Spleen (tissue), 11 donors: ENCODE results near the gene RANBP1. TPM values are rescaled to one million over a fixed set of nuclear protein-coding genes. Genes with fewer than 3 reads are reported as not detected.
A peak's percentile ranks its signal among the peaks of the same experiment; 100 is the strongest.

Source experiments
- DNase-seq: peaks from one replicate; pipeline ENCODE4 v3.0.0-alpha.2; 2020
- H3K27ac ChIP-seq, 8 donors: fragments of 200-600 bp; sonication (generic) in 7 of 8; 1 replicate in 4 of 8; 2 replicates in 4 of 8; pipeline versions ENCODE4 v1.5.0 to v1.8.0; 2016 to 2021; ENCODE audit warnings: inconsistent platforms in 4 of 8, mild to moderate bottlenecking in 4 of 8, moderate library complexity in 1 of 8
- H3K27me3 ChIP-seq, 7 donors: fragments of 200-600 bp; sonication (generic) in 6 of 7; replicated peaks in 1 of 7; 1 replicate in 4 of 7; 2 replicates in 3 of 7; pipeline versions ENCODE4 v1.5.0 to v1.8.0; 2016 to 2021; ENCODE audit warnings: inconsistent platforms in 3 of 7, mild to moderate bottlenecking in 1 of 7
- H3K36me3 ChIP-seq, 6 donors: fragments of 200-600 bp; sonication (generic) in 5 of 6; 1 replicate in 4 of 6; 2 replicates in 2 of 6; pipeline versions ENCODE4 v1.5.0 to v1.8.0; 2016 to 2021; ENCODE audit warnings: inconsistent platforms in 2 of 6
- H3K4me1 ChIP-seq, 6 donors: fragments of 200-600 bp; sonication (generic) in 5 of 6; 1 replicate in 3 of 6; 2 replicates in 3 of 6; pipeline versions ENCODE4 v1.5.0 to v1.8.0; 2016 to 2021; ENCODE audit warnings: inconsistent platforms in 3 of 6
- H3K4me3 ChIP-seq, 8 donors: fragments of 200-600 bp; sonication (generic) in 7 of 8; 1 replicate in 4 of 8; 2 replicates in 4 of 8; pipeline versions ENCODE4 v1.5.0 to v1.8.0; 2016 to 2021; ENCODE audit warnings: inconsistent platforms in 4 of 8, mild to moderate bottlenecking in 4 of 8, moderate library complexity in 2 of 8
- H3K9me3 ChIP-seq, 8 donors: fragments of 200-600 bp; sonication (generic) in 7 of 8; 1 replicate in 4 of 8; 2 replicates in 4 of 8; pipeline versions ENCODE4 v1.5.0 to v1.8.0; 2016 to 2021; ENCODE audit warnings: inconsistent platforms in 4 of 8
- POLR2A ChIP-seq, 3 donors: fragments of 450-650 bp; IDR thresholded peaks; one replicate each; pipeline ENCODE4 v1.5.1; 2017; ENCODE audit warnings: antibody characterized with exemption in 3 of 3, mild to moderate bottlenecking in 1 of 3
- POLR2AphosphoS5 ChIP-seq, 3 donors: sonication (generic); formaldehyde crosslinking; IDR thresholded peaks; one replicate each; pipeline ENCODE4 v1.5.1; 2017; ENCODE audit warnings: antibody characterized with exemption in 3 of 3
- WGBS, 5 donors: extraction: QIAGEN DNeasy Blood & Tissue Kit in 3 of 5; methylation state at CpG; one replicate each; pipeline versions ENCODE4 v1.1.5 to v1.1.7; 2013 to 2018; 5-methylcytosine and 5-hydroxymethylcytosine counted together
- intact Hi-C: fragments of 100-400 bp; cut with DNase I; formaldehyde crosslinking; loops from one replicate; pipeline ENCODE4 v1.15.0; 2023; ENCODE audit warnings: low total_unique reads
- polyA plus RNA-seq, 3 donors: library from polyadenylated mRNA; stranded (reverse); fragments of 200-250 nt; gene quantifications; one replicate each; pipeline ENCODE4 v1.2.1, GENCODE V29; 2013
- total RNA-seq, 7 donors: library from RNA; depleted of rRNA in 3 of 7; stranded (reverse); fragments of >200 nt in 3 of 7; fragmentation: NEBNext Ultra II Directional in 4 of 7; extraction: Animal tissue kit (Norgen Biotek cat#: 25700) in 4 of 7; gene quantifications; one replicate each; pipeline versions ENCODE4 v1.1.0 to v1.2.1, GENCODE V29; 2016 to 2021
- TF ChIP-seq, protein P1 (sequence below), 11 experiments: fragments of 200-600 bp in 7 of 11; fragments of 450-650 bp in 4 of 11; sonication (generic) in 4 of 11; IDR thresholded peaks in 8 of 11; conservative IDR thresholded peaks in 3 of 11; 1 replicate in 7 of 11; 2 replicates in 4 of 11; pipeline versions ENCODE4 v1.4.0 to v1.8.0; 2016 to 2021; ENCODE audit warnings: antibody characterized with exemption in 11 of 11, inconsistent platforms in 4 of 11, mild to moderate bottlenecking in 1 of 11
- donor health status: healthy with polysubstance abuse.
- donor health status: DM: no; HTN: no; CAD: no; lungs with moderate emphysema.
- donor health status: DM: no; HTN: no; CAD: no.
- donor health status: Bipolar disorder and iron deficiency.
- donor health status: healthy.
- donor health status: DM: no; HTN: no; CAD: no.
- donor health status: DM: yes; HTN: yes; CAD: no.

The RANBP1 gene
- total and polyA plus RNA-seq, 10 donors, result 52.6 to 111 (median 94.6) TPM

- 66 to 91% (median 81%) methylated on average over 9 to 14 of the region's 14 CpGs for whole genome bisulfite sequencing, 5 donors
- Histone ChIP-seq H3K27ac (peak overlapping the region in 4 of 8 donors; percentile 5 to 68 (median 16)), H3K4me3 (no peak overlapping the region), H3K9me3 (no peaks in the 10 kb centered on the region), H3K4me1 (peaks cover 4 to 48% (median 24%) of the 10 kb centered on the region in 6 donors), H3K36me3 (peaks cover 0 to 4% (median 0%) of the 10 kb centered on the region in 6 donors), H3K27me3 (peaks cover 0 to 33% (median 0%) of the 10 kb centered on the region in 7 donors)
- intact Hi-C loops, result no loop called here
- peak in 1 of 3 donors; percentile 19 for TF ChIP-seq POLR2AphosphoS5 (IDR thresholded peaks at IDR 0.05)
- TF ChIP-seq, protein P1, sequence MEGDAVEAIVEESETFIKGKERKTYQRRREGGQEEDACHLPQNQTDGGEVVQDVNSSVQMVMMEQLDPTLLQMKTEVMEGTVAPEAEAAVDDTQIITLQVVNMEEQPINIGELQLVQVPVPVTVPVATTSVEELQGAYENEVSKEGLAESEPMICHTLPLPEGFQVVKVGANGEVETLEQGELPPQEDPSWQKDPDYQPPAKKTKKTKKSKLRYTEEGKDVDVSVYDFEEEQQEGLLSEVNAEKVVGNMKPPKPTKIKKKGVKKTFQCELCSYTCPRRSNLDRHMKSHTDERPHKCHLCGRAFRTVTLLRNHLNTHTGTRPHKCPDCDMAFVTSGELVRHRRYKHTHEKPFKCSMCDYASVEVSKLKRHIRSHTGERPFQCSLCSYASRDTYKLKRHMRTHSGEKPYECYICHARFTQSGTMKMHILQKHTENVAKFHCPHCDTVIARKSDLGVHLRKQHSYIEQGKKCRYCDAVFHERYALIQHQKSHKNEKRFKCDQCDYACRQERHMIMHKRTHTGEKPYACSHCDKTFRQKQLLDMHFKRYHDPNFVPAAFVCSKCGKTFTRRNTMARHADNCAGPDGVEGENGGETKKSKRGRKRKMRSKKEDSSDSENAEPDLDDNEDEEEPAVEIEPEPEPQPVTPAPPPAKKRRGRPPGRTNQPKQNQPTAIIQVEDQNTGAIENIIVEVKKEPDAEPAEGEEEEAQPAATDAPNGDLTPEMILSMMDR (IDR thresholded peaks at IDR 0.05 in 8 of 11, conservative IDR thresholded peaks at IDR 0.05 in 3 of 11), result no peak
- DNase-seq, result no peak
Measured at GRCh38 chr22:20152464-20152890, 36.6 kb downstream of the RANBP1 start.

DNA sequence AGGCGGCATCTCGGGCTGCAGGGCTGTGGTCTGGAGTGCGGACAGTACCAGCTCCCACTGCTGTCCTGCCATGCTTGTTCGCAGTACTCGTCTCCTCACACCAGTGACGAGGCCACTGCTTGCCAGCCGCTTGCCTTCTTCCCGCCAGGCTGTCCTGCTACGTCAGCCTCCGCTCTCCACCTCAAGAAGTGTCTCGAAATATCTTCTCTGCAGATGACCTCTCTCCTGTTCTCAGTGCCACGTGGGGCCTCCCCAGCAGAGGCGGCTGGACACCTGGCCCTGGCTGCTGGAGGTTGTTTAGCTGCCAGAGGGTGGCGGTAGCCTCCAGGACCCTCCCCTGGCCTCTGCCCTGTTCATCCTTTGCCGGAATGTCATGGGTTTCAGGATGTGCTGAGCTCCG is 38.0 kb downstream of the RANBP1 start:
- Histone ChIP-seq H3K27ac (no peak overlapping the region), H3K4me3 (no peak overlapping the region), H3K9me3 (no peaks in the 10 kb centered on the region), H3K27me3 (peaks cover 0 to 47% (median 0%) of the 10 kb centered on the region in 7 donors), H3K36me3 (no peaks in the 10 kb centered on the region), H3K4me1 (peaks cover 4 to 49% (median 24%) of the 10 kb centered on the region in 6 donors)
- whole genome bisulfite sequencing, 5 donors, result 74 to 84% (median 84%) methylated on average over 16 of the region's 16 CpGs
- TF ChIP-seq, protein P1 (IDR thresholded peaks at IDR 0.05 in 8 of 11, conservative IDR thresholded peaks at IDR 0.05 in 3 of 11), result no peak
- TF ChIP-seq POLR2AphosphoS5 (IDR thresholded peaks at IDR 0.05), result no peak
- no peak for TF ChIP-seq POLR2A (IDR thresholded peaks at IDR 0.05)
- intact Hi-C loops, result no loop called here
- DNase-seq, result no peak

GRCh38 chr22:20154602-20155187 is 38.8 kb downstream of the RANBP1 start:
- intact Hi-C loops, result loop anchor here (5.0 kb wide), 1 partner anchor 113 kb away; the partner anchor contains the start of gene RTN4R
- Histone ChIP-seq H3K36me3 (no peaks in the 10 kb centered on the region), H3K27ac (peak overlapping the region in 2 of 8 donors; percentile 10 to 36), H3K4me3 (peak overlapping the region in 2 of 8 donors; percentile 27 to 51), H3K4me1 (peaks cover 4 to 49% (median 24%) of the 10 kb centered on the region in 6 donors), H3K9me3 (no peaks in the 10 kb centered on the region), H3K27me3 (peaks cover 0 to 52% (median 0%) of the 10 kb centered on the region in 7 donors)
- no peak for TF ChIP-seq POLR2AphosphoS5 (IDR thresholded peaks at IDR 0.05)
- TF ChIP-seq POLR2A (IDR thresholded peaks at IDR 0.05), result no peak
- TF ChIP-seq, protein P1 (IDR thresholded peaks at IDR 0.05 in 8 of 11, conservative IDR thresholded peaks at IDR 0.05 in 3 of 11), result no peak
- WGBS, 5 donors, result 41 to 68% (median 57%) methylated on average over 9 to 14 of the region's 14 CpGs
- no peak for DNase-seq

DNA sequence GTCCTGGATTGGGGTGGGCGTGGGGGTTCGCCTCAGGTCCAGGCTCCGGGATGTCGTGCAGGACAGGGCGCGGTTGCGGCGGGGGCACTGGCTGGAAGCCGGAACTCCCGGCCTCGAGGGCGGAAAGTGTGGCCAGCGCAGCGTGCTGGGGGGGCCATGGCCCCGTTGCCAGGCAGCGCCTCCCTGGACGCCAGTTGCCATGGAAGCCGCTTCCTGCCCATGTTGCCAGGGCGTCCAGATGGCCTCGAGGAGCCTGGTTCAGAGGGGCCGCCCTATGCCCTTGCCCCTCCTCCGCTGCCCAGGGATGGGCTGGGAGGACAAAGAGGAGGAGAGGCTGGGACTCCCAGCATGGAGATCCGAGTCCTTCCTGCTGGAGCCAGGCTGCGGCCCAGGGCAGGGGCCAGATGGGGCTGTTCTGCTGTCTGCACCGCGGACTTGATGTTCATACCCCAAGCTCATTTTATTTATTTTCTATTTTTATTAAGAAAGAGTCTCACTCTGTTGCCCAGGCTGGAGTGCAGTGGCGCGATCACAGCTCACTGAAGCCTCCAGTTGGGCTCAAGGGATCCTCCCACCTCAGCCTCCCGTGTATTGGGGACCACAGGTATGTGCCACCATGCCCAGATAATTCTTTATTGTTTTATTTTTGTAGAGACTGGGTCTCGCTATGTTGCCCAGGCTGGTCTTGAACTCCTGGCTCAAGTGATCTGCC is 39.6 kb downstream of the RANBP1 start:
- intact Hi-C loops, result loop anchor here (2.0 to 5.0 kb wide), 2 partner anchors 112 to 129 kb away; partner anchors contain the start of gene RTN4R
- Histone ChIP-seq H3K4me3 (peak overlapping the region in 2 of 8 donors; percentile 27 to 51), H3K36me3 (no peaks in the 10 kb centered on the region), H3K9me3 (no peaks in the 10 kb centered on the region), H3K27me3 (peaks cover 0 to 58% (median 0%) of the 10 kb centered on the region in 7 donors), H3K27ac (peak overlapping the region in 2 of 8 donors; percentile 10 to 36), H3K4me1 (peaks cover 4 to 49% (median 24%) of the 10 kb centered on the region in 6 donors)
- WGBS, 5 donors, result 30 to 55% (median 45%) methylated on average over 8 to 30 of the region's 30 CpGs
- TF ChIP-seq POLR2AphosphoS5 (IDR thresholded peaks at IDR 0.05), result peak; percentile 52 to 79 (median 76)
- TF ChIP-seq, protein P1 (IDR thresholded peaks at IDR 0.05 in 8 of 11, conservative IDR thresholded peaks at IDR 0.05 in 3 of 11), result no peak
- DNase-seq, result peak; percentile 90
